Measurements from ENCODE around the gene BABAM2. TPM values are rescaled to one million over a fixed set of nuclear protein-coding genes. Genes with fewer than 3 reads are reported as not detected.

Gene BABAM2
- total and polyA plus RNA-seq, 8 donors, result 27.1 to 49.2 (median 28.4) TPM

- Histone ChIP-seq H3K27me3 (no peaks in the 10 kb centered on the region), H3K36me3 (peaks cover 0 to 9% of the 10 kb centered on the region in 2 donors), H3K4me1 (peaks cover 0 to 7% of the 10 kb centered on the region in 2 donors), H3K4me3 (no peak overlapping the region), H3K9me3 (no peaks in the 10 kb centered on the region), H3K27ac (no peak overlapping the region)
- intact Hi-C loops (cut with DNase I), result no loop called here
- TF ChIP-seq, protein P1, sequence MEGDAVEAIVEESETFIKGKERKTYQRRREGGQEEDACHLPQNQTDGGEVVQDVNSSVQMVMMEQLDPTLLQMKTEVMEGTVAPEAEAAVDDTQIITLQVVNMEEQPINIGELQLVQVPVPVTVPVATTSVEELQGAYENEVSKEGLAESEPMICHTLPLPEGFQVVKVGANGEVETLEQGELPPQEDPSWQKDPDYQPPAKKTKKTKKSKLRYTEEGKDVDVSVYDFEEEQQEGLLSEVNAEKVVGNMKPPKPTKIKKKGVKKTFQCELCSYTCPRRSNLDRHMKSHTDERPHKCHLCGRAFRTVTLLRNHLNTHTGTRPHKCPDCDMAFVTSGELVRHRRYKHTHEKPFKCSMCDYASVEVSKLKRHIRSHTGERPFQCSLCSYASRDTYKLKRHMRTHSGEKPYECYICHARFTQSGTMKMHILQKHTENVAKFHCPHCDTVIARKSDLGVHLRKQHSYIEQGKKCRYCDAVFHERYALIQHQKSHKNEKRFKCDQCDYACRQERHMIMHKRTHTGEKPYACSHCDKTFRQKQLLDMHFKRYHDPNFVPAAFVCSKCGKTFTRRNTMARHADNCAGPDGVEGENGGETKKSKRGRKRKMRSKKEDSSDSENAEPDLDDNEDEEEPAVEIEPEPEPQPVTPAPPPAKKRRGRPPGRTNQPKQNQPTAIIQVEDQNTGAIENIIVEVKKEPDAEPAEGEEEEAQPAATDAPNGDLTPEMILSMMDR (IDR thresholded peaks at IDR 0.05), result no peak
- no peak for DNase-seq
- no peak for ATAC-seq
Measured at GRCh38 chr2:27925766-27926472, 35.4 kb downstream of the BABAM2 start.

- Histone ChIP-seq H3K9me3 (no peaks in the 10 kb centered on the region), H3K4me3 (no peak overlapping the region), H3K36me3 (peaks cover 0 to 10% of the 10 kb centered on the region in 2 donors), H3K4me1 (no peaks in the 10 kb centered on the region), H3K27ac (no peak overlapping the region), H3K27me3 (no peaks in the 10 kb centered on the region)
- TF ChIP-seq, protein P1 (IDR thresholded peaks at IDR 0.05), result no peak
- intact Hi-C loops (cut with DNase I), result no loop called here
- no peak for ATAC-seq
- no peak for DNase-seq
Measured at GRCh38 chr2:27929916-27930486, 39.5 kb downstream of the BABAM2 start.

DNA sequence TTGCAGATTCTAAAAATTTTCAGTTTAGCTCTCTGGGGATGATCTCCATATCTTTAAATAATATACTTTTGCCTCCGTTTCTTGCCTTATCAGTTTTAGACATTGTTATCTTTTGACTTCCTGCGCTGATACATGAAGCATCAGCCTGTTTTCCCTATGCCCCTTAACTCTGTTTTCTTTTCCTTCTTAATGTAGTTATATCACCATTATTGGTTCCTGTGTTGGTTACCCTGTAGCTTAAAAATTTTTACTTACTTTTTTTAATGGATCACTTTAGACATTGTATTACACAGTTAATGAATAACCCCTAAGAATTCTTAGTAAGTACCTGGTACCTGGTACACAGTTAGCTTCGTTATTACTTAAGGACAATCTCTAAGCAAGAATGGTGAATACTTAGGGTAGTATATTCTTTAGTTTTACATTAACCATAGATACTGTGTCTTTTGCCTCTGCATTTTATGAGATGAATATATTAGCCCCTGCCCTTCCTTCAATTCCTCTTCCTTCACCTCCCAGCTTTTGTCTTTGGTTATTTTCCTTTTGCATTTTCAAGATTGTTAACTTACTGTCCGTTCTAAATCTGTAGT, 40.9 kb downstream of the BABAM2 start:
- no peak overlapping the region for H3K27ac ChIP-seq
- ATAC-seq, result peak; percentile 50
- peaks cover 0 to 10% of the 10 kb centered on the region in 2 donors for H3K36me3 ChIP-seq
- no peak for DNase-seq
- no peaks in the 10 kb centered on the region for H3K27me3 ChIP-seq
- H3K4me1 ChIP-seq, result no peaks in the 10 kb centered on the region
- TF ChIP-seq, protein P1 (IDR thresholded peaks at IDR 0.05), result no peak
- H3K4me3 ChIP-seq, result no peak overlapping the region
- intact Hi-C loops (cut with DNase I), result no loop called here
- H3K9me3 ChIP-seq, result no peaks in the 10 kb centered on the region

DNA sequence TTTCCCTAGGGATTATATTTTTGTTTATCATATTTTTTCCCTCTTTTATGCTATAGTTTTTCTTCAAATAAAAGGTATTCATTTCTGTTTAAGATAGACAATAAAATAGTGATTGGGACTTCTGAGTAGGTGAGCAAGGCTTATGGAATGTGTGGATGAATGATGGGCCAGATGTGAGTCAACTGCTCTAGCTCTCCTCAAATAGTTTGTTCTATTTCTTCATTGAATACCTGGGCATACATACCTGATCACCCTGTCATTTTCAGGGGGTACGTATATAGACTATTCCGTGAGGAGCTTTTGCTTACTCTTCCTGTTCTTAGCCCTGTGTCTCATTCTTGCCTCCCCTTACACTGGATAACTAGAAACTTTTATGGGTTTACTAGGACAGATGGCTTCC, 41.9 kb downstream of the BABAM2 start:
- H3K27me3 ChIP-seq, result no peaks in the 10 kb centered on the region
- no peak overlapping the region for H3K4me3 ChIP-seq
- peaks cover 0 to 10% of the 10 kb centered on the region in 2 donors for H3K36me3 ChIP-seq
- intact Hi-C loops (cut with DNase I), result no loop called here
- no peak overlapping the region for H3K27ac ChIP-seq
- no peaks in the 10 kb centered on the region for H3K4me1 ChIP-seq
- DNase-seq (no peak), ATAC-seq (peak; percentile 56)
- no peaks in the 10 kb centered on the region for H3K9me3 ChIP-seq
- TF ChIP-seq, protein P1 (IDR thresholded peaks at IDR 0.05), result no peak

DNA sequence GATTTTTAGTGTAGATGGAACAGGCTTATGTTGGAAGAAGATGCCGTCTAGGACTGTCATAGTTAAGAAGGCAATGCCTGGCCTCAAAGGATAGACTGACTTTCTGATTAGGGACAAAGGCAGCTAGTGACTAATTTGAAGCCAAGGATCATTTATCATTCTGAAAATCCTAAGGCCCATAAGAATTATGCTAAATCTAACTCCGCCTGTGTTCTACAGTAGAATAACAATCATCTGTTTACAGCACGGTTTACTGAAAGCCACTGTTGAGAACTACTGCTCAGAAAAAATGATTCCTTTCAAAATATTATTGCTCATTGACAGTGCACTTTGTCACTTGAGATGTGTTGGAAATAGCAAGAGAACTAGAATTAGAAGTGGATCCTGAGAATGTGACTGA, 44.5 kb downstream of the BABAM2 start:
- no peak overlapping the region for H3K4me3 ChIP-seq
- TF ChIP-seq, protein P1 (IDR thresholded peaks at IDR 0.05), result no peak
- no peak for ATAC-seq
- DNase-seq, result no peak
- no peaks in the 10 kb centered on the region for H3K9me3 ChIP-seq
- H3K27ac ChIP-seq, result no peak overlapping the region
- peaks cover 0 to 10% of the 10 kb centered on the region in 2 donors for H3K36me3 ChIP-seq
- peaks cover 0 to 2% of the 10 kb centered on the region in 2 donors for H3K4me1 ChIP-seq
- intact Hi-C loops (cut with DNase I), result no loop called here
- H3K27me3 ChIP-seq, result no peaks in the 10 kb centered on the region

Measured in left lung (tissue), 10 donors.